Stimulated activated CD4-positive, alpha-beta T cell treated with anti-CD3 and anti-CD28 coated beads, Interleukin-4, amount 100 ng/mL, for 1 hour (primary cell): ENCODE results near the gene SLC44A5.
"Not testable (repeated sequence)": the region's sequence is repeated elsewhere in the genome, so short reads cannot be mapped to it uniquely, and the experiment has no call there.

Experiments used
- DNase-seq: peaks from one replicate; pipeline ENCODE4 v3.0.0-alpha.2; 2020

The SLC44A5 gene

DNA sequence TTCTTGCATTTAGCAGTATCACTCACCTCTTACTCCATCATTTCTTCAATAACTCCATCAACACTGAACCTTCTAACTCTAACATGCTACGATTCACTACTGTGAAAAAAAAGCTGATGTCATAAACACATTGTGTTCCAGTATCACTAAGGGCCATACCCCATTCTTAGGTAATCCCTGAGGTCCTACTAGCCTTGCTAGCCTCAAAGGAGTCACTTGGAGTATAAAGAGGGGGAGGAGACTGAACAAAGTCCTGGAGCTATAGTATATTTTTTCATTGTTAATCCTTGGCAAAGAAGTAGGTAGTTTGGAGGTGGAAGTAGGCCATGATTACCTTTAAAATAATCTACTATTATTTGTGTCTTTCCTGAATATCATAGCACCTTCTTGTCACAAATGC, at the start of gene SLC44A5:
Gene SLC44A5, minus strand, starts transcription at position 101 of the 400 bp plus-strand sequence. CDS start 69,667 bp downstream, outside the sequence.
- no peak for DNase-seq

DNA sequence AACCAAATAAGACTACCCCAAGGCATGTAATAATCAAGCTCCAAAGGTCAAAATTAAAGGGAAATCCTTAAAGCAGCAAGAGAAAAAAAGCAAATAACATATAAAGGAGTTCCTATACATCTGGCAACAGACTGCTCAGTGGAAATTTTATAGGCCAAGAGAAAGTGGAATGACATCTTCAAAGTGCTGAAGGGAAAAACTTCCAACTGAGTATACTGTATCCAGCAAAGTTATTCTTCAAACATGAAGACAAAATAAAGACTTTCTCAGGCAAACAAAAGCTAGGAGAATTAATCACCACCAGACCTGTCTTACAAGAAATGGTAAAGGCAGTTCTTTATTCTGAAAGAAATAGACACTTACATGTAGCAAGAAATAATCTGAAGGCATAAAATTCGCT, 45.0 kb upstream of the SLC44A5 start:
- DNase-seq = no peak

DNA sequence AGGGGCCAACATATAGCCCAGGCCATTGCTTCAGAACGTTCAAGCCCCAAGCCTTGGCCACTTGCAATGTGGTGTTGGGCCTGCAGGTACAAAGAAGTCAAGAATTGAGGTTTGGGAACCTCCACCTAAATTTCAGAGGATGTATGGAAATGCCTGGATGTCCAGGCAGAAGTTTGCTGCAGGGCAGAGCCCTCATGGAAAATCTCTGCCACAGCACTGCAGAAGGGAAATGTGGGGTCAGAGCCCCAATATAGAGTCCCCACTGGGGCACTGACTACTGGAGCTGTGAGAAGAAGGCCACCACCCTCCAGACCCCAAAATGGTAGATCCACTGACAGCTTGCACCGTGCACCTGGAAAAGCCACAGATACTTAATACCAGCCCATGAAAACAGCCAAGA, 36.3 kb upstream of the SLC44A5 start:
- not testable (repeated sequence) for DNase-seq

DNA sequence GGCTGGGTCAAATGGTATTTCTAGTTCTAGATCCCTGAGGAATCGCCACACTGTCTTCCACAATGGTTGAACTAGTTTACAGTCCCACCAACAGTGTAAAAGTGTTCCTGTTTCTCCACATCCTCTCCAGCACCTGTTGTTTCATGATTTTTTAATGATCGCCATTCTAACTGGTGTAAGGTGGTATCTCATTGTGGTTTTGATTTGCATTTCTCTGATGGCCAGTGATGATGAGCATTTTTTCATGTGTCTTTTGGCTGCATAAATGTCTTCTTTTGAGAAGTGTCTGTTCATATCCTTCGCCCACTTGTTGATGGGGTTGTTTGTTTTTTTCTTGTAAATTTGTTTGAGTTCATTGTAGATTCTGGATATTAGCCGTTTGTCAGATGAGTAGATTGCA, 34.2 kb upstream of the SLC44A5 start:
- not testable (repeated sequence) for DNase-seq

DNA sequence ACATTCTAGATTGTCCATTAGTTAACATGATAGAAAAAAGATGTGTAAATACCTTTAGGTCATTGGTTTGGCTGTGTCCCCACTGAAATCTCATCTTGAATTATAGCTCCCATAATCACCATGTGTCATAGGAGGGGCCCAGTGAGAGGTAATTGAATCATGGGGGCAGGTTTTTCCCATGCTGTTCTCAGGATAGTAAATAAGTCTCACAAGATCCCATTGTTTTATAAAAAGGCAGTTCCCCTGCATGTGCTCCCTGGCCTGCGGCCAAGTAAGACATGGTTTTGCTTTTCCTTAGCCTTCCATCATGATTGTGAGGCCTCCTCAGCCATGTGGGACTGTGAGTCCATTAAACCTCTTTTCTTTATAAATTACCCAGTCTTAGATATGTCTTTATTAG, 32.5 kb upstream of the SLC44A5 start:
- DNase-seq = no peak

GRCh38 chr1:75641325-75641724, 30.4 kb upstream of the SLC44A5 start:
- DNase-seq = no peak

DNA sequence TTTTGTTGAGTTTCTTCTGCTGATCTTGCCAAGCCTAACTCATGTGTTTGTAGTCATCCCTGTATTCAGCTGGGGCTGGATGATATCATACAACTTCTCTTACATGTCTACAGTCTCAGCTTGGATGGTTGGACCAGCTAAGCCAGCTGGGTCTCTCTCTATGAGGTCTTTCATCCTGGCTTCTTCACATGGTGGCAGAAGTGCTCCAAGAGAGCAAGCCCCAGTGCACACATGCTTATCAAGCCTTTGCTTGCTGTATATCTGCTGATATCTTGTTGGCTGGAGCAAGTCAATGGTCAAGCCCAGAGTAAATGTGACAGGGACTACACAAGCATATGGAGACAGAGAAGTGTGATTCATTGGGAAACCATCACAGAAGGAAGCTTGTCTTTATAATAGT, 29.2 kb upstream of the SLC44A5 start:
- no peak for DNase-seq

- DNase-seq = no peak
These were observed 21.5 kb upstream of the SLC44A5 start for GRCh38 chr1:75632350-75632949.

DNA sequence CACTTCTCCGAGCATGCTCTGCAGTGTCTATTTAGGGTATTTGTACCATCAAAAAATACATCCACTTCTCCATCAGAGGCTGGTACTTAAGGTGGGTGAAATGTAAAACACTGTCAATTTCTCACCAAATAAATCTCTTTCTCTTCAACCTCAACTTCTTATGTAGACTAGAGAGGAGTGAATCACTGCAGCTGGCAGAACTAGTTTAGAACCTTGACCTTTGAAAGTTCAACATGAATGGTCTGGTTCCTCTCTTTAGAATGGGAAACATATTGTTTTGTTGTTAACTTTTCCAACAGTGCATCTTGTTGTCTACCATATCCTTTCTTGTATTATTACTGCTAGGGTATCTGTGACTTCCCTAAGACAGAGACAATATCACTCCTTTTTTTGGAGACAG, 20.1 kb upstream of the SLC44A5 start:
- DNase-seq = no peak

DNA sequence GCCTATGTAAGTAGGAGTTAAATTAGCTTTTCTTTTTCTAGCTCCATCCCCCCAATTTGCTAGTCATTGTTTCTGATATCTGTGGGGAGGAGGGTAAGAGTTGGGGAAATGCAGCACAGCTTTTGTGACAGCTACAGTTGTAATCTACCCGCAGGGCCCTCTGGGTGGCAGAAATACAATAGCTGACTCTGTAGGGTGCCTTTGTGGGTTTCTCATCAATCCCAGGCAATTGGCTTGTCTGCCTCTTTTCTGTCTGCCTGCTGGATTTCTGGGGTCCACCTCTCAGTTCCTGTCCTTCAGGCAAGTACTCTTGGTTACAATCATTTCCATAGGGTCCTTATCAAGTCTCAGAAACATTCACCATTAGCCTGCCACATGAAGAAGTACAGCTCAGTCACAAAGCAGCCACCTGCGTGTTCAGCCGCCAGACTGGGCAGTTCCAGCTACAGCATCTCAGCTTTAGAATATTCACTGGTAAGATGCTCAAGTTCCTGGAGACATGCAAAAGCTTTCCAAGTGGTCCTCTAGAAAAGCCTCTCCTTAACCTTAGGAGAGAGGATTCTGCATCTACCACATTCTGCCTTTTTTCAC, 19.2 kb upstream of the SLC44A5 start:
- no peak for DNase-seq

GRCh38 chr1:75625795-75626194, 14.9 kb upstream of the SLC44A5 start:
- DNase-seq = no peak

- DNase-seq = no peak
These were observed 7.5 kb upstream of the SLC44A5 start for GRCh38 chr1:75618382-75618781.

DNA sequence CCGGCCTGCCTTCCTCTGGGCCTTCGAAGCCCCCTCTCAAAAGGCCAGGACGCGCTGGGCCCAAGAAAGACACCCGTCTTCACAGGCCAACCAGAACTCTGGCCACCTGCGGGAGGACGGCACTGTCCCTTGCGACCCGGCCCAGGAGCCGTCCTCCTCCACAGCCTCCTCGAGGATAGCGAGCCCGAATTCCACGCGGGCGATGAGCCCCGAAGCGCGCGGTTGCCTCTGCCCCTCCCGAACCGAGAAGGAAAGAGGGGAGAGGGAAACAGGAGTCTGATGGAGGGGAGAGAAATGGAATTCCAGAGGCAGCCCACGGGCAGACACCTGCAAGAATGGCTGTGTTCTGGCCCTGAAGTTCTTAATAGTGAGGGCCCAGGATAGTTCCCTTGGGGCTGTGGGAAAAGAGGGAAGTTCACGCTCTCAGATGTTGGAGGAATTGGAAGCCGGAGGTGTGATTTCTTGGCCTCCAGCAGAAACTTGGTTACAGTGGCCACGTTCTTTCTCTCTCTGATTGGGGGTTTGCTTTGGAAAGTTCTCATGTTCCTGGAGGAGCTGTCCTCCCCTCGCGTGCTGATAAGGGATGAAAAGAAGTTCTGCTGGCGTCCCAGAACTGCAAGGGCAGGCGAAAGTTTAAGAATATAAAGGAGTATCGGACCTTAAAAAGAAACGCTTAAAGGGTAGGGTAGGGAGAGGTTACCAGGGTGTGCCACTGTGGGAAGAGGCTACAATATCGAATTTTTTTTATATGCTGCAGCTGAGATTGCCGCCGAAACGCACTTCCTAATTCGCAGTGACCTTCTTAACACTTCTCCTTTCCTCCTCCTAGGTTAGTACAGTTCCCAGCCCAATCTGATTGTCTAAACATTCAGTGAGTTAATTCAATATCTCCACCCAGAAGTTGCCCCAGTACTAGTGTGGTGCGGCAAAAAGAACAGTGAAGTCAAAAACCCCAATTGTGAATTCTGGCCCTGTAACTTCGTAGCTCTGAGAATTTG, 5.8 kb upstream of the SLC44A5 start:
- DNase-seq = no peak

DNA sequence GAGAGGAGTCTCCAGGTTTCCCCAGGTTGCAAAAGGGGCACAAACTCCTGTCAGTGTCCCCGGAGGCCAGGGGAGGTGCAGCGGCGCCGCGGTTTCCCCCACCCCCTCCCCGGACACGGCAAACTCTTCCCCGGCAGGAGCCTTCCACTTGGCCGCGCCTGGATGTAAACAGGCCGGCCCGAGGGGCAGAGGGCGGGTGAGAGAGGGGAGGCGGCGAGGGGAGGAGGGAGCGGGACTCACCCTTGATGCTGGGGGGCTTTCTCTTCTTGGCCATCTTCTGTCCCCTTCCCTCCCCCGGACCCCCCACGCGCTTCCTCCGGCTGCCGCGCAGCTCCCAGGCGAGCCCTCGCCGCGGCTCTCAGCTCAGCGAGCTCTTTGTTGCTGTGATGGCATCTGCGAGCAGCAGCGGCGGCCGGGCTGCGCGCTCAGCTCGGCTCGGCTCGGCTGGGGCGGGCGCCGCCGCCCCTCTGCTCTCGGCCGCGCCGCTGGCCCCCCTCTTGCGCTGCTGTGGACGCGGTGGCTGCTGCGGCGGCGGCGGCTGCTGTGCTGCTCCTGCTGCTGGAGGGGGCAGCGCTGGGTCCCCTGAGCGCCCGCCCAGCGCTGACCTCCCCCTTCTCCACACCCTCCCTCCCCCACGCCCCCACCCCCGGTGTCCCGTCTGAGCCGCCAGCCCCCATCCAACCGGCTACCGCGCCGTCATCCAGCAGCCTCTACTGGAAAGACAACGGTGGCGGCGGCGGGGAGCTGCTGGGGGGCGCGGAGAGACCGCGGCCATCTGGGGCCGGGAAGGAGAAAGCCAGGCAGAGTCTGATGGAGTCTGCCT, 4.9 kb upstream of the SLC44A5 start:
- peak; percentile 7 for DNase-seq

GRCh38 chr1:75614399-75614756, 3.5 kb upstream of the SLC44A5 start:
- DNase-seq = no peak

GRCh38 chr1:75613916-75614315, 3.0 kb upstream of the SLC44A5 start:
- no peak for DNase-seq

- DNase-seq = no peak
These were observed 2.1 kb upstream of the SLC44A5 start for GRCh38 chr1:75612976-75613375.

GRCh38 chr1:75602486-75602885, 8.4 kb downstream of the SLC44A5 start:
- DNase-seq = no peak

DNA sequence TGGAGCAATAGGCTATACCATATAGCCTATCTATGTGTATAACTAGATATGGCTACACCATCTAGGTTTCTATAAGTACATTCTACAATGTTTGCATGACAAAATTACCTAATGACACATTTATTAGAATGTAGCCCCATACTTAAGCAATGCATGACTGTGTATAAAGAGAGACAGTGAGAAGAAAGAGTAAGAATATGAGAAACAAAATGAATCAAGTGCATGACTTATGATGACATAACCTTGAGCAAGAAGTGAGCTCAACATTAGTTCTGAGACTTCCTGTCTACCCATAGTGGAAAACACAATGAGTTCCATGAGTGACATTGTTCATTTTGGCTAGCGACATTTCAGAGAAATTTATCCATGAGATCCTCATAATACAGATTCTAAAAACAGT, 10.1 kb downstream of the SLC44A5 start:
- no peak for DNase-seq

GRCh38 chr1:75594327-75594726, 16.6 kb downstream of the SLC44A5 start:
- DNase-seq = no peak

GRCh38 chr1:75593457-75593856, 17.5 kb downstream of the SLC44A5 start:
- not testable (repeated sequence) for DNase-seq

DNA sequence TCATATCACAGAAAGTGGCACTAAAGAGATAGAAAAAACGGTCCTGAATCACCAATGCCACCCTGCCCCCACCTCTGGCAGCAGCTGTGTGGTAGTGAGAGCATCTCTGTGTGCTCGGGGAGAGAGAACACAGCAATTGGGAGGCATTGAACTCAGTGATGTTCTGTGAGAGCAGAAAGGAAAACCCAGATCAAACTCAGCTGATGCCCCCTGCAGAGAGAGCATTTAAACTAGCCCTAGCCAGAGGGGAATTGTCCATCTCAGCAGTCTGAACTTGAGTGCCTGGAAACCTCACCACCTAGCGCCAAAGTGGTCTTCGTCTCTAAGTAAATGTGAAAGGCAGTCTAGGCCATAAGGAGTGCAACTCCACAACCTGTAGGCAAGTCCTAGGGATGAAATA, 21.3 kb downstream of the SLC44A5 start:
- no peak for DNase-seq
